EH (cell line): ENCODE results near the gene KCNMA1.
A peak's percentile ranks its signal among the peaks of the same experiment; 100 is the strongest.
"Not testable (repeated sequence)": the region's sequence is repeated elsewhere in the genome, so short reads cannot be mapped to it uniquely, and the experiment has no call there.

Experiments used
- DNase-seq: peaks from one replicate; pipeline ENCODE4 v3.0.0-alpha.2; 2015; ENCODE audit warnings: low read depth

Gene KCNMA1

GRCh38 chr10:77604941-77605351 is 32.7 kb downstream of the KCNMA1 start:
- DNase-seq, result no peak

- DNase-seq, result no peak
These were observed 33.5 kb downstream of the KCNMA1 start for GRCh38 chr10:77604063-77604462.

GRCh38 chr10:77603534-77603927 is 34.1 kb downstream of the KCNMA1 start:
- peak; percentile 35 for DNase-seq

- DNase-seq, result peak; percentile 54
These were observed 34.6 kb downstream of the KCNMA1 start for GRCh38 chr10:77602913-77603533.

- DNase-seq, result peak; percentile 85
These were observed 35.2 kb downstream of the KCNMA1 start for GRCh38 chr10:77602231-77602912.

GRCh38 chr10:77601488-77601887 is 36.1 kb downstream of the KCNMA1 start:
- DNase-seq, result peak; percentile 67

- no peak for DNase-seq
These were observed 37.0 kb downstream of the KCNMA1 start for GRCh38 chr10:77600640-77601039.

- no peak for DNase-seq
These were observed 38.0 kb downstream of the KCNMA1 start for GRCh38 chr10:77599651-77600050.

GRCh38 chr10:77598606-77599005 is 39.0 kb downstream of the KCNMA1 start:
- no peak for DNase-seq

- no peak for DNase-seq
These were observed 40.0 kb downstream of the KCNMA1 start for GRCh38 chr10:77597560-77597959.

GRCh38 chr10:77594471-77594783 is 43.2 kb downstream of the KCNMA1 start:
- DNase-seq, result no peak

- DNase-seq, result no peak
These were observed 43.7 kb downstream of the KCNMA1 start for GRCh38 chr10:77593771-77594470.

- peak; percentile 95 for DNase-seq
These were observed 44.5 kb downstream of the KCNMA1 start for GRCh38 chr10:77592946-77593636.

GRCh38 chr10:77592510-77592909 is 45.1 kb downstream of the KCNMA1 start:
- no peak for DNase-seq

GRCh38 chr10:77591238-77591880 is 46.2 kb downstream of the KCNMA1 start:
- no peak for DNase-seq

GRCh38 chr10:77590344-77591237 is 47.0 kb downstream of the KCNMA1 start:
- no peak for DNase-seq

- DNase-seq, result not testable (repeated sequence)
These were observed 47.9 kb downstream of the KCNMA1 start for GRCh38 chr10:77589703-77590102.

- DNase-seq, result no peak
These were observed 48.7 kb downstream of the KCNMA1 start for GRCh38 chr10:77588886-77589285.

GRCh38 chr10:77587416-77587790 is 50.2 kb downstream of the KCNMA1 start:
- DNase-seq, result no peak

GRCh38 chr10:77586719-77587415 is 50.7 kb downstream of the KCNMA1 start:
- peak; percentile 93 for DNase-seq

GRCh38 chr10:77584938-77585337 is 52.7 kb downstream of the KCNMA1 start:
- no peak for DNase-seq
